Mucosa of stomach (tissue), 1 donor: Measurements from ENCODE around the gene C1QTNF1.

ENCODE experiments used
- H3K27me3 ChIP-seq: one replicate; pipeline ENCODE4 v1.7.0; 2013; ENCODE audit warnings: mild to moderate bottlenecking, low read length; ENCODE audit not compliant: control insufficient read depth, insufficient read depth
- H3K36me3 ChIP-seq: one replicate; pipeline ENCODE4 v1.7.0; 2013; ENCODE audit warnings: low read length; ENCODE audit not compliant: control insufficient read depth, insufficient read depth
- H3K4me1 ChIP-seq: one replicate; pipeline ENCODE4 v1.7.0; 2013; ENCODE audit warnings: mild to moderate bottlenecking, low read length; ENCODE audit not compliant: control insufficient read depth, insufficient read depth
- H3K4me3 ChIP-seq: one replicate; pipeline ENCODE4 v1.7.0; 2013; ENCODE audit warnings: low read length
- H3K9ac ChIP-seq: one replicate; pipeline ENCODE4 v1.7.0; 2013; ENCODE audit warnings: mild to moderate bottlenecking, low read length, moderate library complexity
- H3K9me3 ChIP-seq: one replicate; pipeline ENCODE4 v1.7.0; 2013; ENCODE audit warnings: mild to moderate bottlenecking, low read length, moderate library complexity; ENCODE audit not compliant: control insufficient read depth
- donor health status: Pancreatic carcinoma.

C1QTNF1 gene

DNA sequence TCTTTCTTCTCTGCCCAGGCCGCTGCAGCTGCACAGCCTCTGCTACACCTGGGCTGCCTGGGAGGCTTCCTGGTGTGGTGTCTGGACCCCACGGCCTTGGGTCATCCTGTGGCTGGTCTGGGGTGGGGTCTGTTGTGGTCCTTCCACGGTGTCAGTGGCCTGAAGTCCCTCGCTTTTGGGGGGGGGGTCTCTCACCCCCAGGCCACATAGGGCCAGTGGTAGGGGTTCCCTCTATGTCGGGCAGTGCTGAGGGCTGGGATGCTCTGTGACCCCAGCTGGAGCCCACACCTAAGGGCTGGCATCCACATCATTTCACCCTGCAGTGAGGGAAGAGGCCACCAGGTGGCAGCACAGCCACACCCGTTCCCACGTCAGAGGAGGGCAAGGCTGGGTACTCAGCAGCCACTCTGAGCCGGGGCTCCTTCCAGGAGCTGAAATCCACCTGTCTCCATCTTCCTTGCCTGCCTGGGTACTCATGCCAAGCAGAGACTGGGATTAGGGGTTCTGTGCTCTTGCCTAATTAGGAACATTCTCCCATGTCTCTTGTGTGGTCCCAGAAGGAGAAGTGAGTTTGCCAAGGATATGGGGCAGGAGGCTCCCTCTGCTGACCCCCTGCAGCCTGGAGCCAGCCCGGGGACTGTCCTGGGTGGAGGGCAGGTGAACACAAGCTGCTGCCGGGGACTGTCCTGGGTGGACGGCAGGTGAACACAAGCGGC is 63.6 kb downstream of the C1QTNF1 start:
- peaks cover 8% of the 10 kb centered on the region for H3K36me3 ChIP-seq
- H3K4me3 ChIP-seq = no peak overlapping the region

DNA sequence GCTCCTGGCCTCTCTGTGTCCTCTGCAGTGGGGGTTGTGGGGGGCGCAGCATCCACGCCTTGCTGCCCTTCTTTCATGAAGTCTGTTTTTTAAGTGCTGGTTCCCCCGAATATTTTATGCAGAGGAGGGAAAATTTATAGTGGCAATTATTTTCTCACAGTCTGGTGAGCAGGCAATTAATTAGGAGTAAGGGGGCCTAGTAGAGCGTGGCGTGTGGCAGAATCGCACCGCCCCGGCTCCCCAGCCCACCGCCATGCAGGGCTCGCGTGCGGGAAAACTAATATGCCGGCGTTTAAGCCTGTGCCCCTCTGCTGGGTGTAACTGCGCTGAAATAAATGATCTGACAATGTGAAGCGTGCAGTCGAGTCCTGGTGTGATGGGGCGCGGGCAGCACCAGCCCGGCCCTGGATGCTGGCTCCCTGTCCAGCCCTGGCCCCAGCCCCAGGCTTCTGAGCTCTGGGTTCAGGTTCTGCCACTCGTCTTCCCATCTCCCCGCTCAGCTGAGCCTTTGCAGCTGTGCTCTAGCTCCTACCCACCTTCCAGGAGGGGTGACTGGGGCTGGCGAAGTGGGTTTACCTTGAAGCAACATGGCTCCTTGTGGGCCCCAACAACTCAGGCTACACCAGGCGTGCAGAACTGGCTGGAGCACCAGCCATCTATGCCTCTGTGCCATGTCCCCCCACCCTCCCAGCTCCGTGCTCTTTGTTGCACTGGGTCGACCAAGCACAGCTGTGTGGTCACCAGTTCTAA is 64.5 kb downstream of the C1QTNF1 start:
- H3K9ac ChIP-seq = no peak overlapping the region
- no peak overlapping the region for H3K4me3 ChIP-seq
- no peaks in the 10 kb centered on the region for H3K36me3 ChIP-seq
- H3K27me3 ChIP-seq = peaks cover 17% of the 10 kb centered on the region
- no peaks in the 10 kb centered on the region for H3K4me1 ChIP-seq
- H3K9me3 ChIP-seq = no peaks in the 10 kb centered on the region

More for the DNA sequence above, 63.6 kb downstream of the C1QTNF1 start:
- H3K4me1 ChIP-seq = no peaks in the 10 kb centered on the region
- peaks cover 9% of the 10 kb centered on the region for H3K27me3 ChIP-seq
- no peak overlapping the region for H3K9ac ChIP-seq
- H3K9me3 ChIP-seq = no peaks in the 10 kb centered on the region

DNA sequence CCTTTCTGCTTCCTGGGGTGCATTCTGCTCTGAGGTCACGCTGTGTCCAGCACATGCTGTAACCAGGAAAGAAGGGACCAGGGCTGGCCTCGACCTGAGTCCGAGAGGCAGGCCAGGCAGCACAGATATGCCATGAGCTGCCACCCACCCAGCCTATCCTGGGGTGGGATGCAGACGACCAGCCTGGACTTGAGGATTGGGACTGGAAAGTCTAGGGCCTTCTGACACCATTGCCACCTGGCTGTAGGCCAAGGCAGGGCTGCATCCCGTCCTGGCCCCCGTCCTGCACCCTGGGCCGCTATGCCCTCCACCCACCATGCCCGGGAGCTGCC is 65.0 kb downstream of the C1QTNF1 start:
- Histone ChIP-seq H3K27me3 (peaks cover 17% of the 10 kb centered on the region), H3K9ac (no peak overlapping the region), H3K4me3 (no peak overlapping the region), H3K4me1 (no peaks in the 10 kb centered on the region), H3K36me3 (no peaks in the 10 kb centered on the region), H3K9me3 (no peaks in the 10 kb centered on the region)

DNA sequence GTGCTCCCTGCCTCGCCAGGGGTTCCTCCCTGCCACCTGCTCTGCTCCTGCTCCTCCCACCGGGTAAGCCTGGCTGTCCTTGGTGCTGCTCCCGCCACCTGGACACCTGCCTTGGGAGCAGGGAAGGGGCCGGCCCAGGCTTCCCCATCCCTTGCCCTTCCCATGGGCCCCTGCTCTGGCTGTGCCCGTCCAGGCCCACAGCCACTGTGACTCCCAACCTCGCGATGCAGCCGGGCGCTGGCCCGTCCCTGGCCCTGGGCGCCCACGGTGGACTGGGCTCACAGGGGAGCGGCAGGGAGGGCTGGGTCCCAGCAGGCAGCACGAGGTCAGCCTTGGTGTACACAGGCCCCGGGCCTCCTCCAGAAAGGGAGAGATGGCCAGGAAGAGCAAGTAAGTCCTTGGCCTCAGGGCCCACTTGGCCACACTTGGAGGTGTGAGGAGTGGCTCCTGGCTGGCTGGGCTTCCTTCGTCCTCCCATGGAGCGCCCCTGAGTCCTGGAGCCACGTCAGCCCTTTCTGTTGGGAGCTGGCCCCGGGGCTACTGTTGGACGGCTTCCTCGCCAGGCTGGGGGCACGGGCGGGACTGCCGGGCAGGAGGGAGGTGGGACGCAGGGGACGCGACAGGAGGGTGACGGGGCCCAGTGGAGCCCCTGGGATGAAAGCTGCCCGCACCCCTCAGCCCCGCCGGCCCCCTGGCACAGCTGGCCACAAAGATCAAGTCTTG is 65.9 kb downstream of the C1QTNF1 start:
- Histone ChIP-seq H3K9me3 (no peaks in the 10 kb centered on the region), H3K4me3 (no peak overlapping the region), H3K9ac (no peak overlapping the region), H3K27me3 (peaks cover 17% of the 10 kb centered on the region), H3K36me3 (no peaks in the 10 kb centered on the region), H3K4me1 (no peaks in the 10 kb centered on the region)

DNA sequence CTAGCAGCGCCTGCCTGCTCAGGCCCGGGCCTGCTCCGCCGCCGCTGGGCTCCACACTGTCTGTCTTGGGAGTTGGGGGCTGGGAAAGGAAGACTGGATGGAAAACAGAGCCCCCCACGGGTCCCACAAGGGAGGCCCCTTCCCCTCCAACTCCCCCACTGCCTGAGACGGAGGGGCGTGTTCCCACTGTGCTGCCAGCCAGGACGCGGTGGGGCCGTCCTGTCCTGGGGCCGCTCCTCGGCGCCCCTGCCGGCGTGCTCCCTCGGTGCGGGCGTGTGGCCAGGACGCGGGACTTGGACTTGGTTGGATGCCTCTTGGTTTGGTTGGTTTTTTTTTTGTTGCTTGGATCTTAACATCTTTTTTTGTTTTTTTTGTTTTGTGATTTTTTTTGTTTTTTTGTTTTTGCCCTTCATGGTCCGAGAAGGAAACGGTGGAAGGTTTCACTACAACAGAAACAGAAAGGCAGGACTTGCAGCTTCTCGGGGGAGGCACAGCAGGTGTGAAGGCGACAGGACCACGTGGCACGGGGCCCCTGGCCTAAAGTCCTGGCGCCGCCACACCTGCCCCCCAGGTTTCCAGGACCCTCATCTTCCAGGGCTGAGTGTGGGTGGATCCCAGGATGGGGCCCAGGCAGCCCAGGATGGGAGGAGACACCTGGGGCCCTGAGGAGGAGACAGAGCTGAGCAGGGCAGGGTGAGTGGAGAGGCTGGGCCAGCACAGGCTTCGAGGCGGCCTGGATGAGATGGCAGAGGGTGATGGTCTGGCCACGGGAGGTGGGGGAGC is 66.7 kb downstream of the C1QTNF1 start:
- peaks cover 17% of the 10 kb centered on the region for H3K27me3 ChIP-seq
- H3K4me3 ChIP-seq = no peak overlapping the region

DNA sequence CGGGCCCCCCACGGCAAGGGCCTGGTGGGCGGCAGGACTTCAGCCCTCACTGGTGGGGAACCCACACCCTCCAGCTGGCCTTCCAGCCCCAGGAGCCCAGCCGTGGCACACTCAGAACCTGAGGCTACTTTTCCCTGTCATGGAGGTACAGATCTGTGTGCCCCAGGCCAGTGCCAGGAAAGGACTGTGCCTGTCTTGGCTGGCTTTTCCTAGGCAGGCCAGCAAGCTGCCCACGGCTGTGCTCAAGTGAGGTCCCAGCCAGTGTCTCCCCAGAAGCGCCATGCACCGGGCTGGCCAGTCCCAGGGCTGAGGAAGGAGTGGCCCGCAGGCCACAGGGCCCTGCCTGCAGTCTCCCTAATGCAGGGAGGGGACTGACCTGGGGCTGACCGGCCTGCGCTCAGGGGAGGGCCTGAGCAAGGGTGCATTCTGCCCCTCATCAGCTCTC is 67.3 kb downstream of the C1QTNF1 start:
- H3K27me3 ChIP-seq = peaks cover 23% of the 10 kb centered on the region
- H3K9ac ChIP-seq = no peak overlapping the region
- no peaks in the 10 kb centered on the region for H3K9me3 ChIP-seq
- H3K4me1 ChIP-seq = no peaks in the 10 kb centered on the region
- H3K36me3 ChIP-seq = no peaks in the 10 kb centered on the region
- H3K4me3 ChIP-seq = no peak overlapping the region

More for the DNA sequence above, 66.7 kb downstream of the C1QTNF1 start:
- no peaks in the 10 kb centered on the region for H3K36me3 ChIP-seq
- H3K9me3 ChIP-seq = no peaks in the 10 kb centered on the region
- H3K4me1 ChIP-seq = no peaks in the 10 kb centered on the region
- no peak overlapping the region for H3K9ac ChIP-seq

DNA sequence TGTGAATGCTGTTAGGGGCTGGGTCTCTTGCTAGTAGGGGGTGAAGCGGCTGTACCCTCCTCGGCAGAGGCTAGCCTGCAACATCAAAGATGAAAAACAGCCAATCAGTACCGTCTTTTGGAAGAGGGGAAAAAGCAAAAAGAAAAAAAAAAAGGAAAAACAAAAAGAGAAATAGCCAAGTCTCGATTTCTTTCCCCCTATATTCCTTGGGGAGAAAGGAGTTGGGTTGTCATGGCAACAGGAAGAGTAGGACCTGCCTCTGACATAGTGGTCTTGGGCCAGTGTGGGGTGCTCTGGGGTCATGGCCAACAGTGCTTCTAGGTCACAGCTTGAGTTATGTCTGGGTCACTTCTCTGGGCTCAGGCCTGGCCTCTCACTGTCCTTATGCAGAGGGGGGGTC is 68.6 kb downstream of the C1QTNF1 start:
- Histone ChIP-seq H3K9me3 (no peaks in the 10 kb centered on the region), H3K9ac (no peak overlapping the region), H3K4me3 (no peak overlapping the region), H3K4me1 (no peaks in the 10 kb centered on the region), H3K27me3 (peaks cover 32% of the 10 kb centered on the region), H3K36me3 (no peaks in the 10 kb centered on the region)

DNA sequence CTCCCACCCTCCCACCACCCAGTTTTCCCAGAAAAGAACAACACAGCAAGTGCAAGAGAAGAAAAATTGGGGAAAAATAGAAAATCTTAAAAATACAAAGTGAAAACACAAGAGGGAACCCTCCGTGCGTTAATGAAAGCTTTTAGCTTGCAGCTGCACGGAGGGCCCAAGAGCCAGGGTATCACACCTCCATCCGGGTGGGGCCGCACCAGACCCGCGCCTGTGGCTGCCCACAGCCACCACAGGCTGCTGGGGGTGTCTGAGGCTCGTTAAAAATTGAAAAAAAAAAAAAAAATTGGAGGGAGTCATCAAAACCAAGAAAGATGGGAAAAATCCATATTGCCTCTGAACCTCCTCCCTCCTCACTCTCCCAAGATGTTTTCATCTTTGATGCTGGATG is 69.3 kb downstream of the C1QTNF1 start:
- H3K27me3 ChIP-seq = peaks cover 39% of the 10 kb centered on the region
- no peak overlapping the region for H3K4me3 ChIP-seq

DNA sequence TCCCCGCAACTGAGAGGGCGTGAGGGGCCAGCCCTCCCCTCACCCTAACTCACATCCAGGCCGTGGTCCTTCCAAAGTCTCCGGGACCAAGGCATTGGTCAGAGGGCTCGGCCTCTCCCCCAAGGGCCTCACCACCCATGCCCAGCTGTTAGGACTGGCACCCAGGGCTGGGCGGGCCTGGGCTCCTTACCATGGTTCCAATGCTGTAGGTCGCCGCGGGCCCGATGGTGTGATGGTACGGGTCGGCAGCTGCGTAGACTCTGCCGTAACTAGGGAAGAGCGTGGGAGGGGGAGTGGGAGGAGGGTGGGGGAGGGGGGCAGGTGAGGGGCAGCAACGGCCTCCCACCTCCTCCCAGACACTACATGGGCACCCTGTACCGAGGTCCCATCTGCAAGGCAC is 70.3 kb downstream of the C1QTNF1 start:
- peaks cover 47% of the 10 kb centered on the region for H3K27me3 ChIP-seq
- no peak overlapping the region for H3K4me3 ChIP-seq
- H3K9ac ChIP-seq = no peak overlapping the region
- no peaks in the 10 kb centered on the region for H3K9me3 ChIP-seq
- H3K4me1 ChIP-seq = no peaks in the 10 kb centered on the region
- no peaks in the 10 kb centered on the region for H3K36me3 ChIP-seq

More for the DNA sequence above, 69.3 kb downstream of the C1QTNF1 start:
- no peak overlapping the region for H3K9ac ChIP-seq
- H3K9me3 ChIP-seq = no peaks in the 10 kb centered on the region
- H3K4me1 ChIP-seq = no peaks in the 10 kb centered on the region
- no peaks in the 10 kb centered on the region for H3K36me3 ChIP-seq

DNA sequence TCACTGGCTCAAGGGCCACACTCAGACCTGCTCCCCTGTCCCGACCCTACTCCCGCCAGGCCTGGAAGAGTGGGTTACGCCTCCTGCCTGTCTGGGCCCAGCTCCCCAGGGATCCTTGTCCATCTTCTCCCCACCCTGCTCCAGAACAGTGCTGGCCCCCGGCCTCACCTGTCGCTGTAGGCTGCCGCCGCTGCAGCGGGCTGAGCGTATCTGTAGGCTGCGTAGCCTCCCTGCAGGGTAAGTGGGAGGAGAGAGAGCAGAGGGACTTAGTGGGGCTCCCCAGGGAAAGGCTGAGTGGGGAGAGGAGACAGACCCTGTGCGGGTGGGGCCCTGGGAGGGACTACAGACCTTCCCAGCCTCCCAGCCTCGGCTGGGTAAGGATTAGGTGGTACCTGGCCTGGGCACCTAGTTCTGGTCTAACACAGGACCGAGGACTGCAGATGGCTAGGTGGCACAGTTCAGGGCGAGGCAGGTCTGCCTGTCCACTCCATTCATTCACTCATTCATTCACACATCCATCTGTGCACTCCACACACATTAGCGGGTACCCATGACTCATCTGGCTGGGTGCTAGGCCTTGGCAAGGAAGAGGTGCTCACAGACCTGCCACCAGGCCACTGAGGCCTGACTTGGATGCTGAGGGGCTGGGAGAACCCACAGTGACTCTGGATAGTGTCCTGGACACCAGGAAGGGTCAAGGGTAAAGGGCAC is 71.5 kb downstream of the C1QTNF1 start:
- peaks cover 55% of the 10 kb centered on the region for H3K27me3 ChIP-seq
- no peak overlapping the region for H3K4me3 ChIP-seq
- H3K4me1 ChIP-seq = no peaks in the 10 kb centered on the region
- H3K36me3 ChIP-seq = no peaks in the 10 kb centered on the region
- H3K9me3 ChIP-seq = no peaks in the 10 kb centered on the region
- H3K9ac ChIP-seq = no peak overlapping the region

DNA sequence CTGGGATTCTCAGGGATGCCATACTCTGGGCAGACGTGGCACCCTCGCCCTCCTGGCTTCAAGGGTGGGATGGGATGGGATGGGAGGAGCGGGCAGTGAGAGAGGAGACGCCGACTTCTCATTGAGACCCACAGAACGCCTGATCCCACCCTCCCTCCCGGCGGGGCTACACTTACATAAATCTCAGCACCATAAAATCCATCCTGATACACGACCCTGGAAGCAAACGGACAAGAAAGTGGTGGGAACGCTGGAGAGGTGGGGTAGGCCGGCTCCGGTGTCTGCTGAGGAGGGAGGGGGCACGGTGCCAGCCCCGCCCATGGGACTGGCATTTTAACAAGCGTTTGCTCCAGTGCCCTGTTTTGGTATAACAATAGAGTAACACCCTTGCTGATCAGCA is 72.5 kb downstream of the C1QTNF1 start:
- no peaks in the 10 kb centered on the region for H3K4me1 ChIP-seq
- H3K4me3 ChIP-seq = no peak overlapping the region
- H3K27me3 ChIP-seq = peaks cover 55% of the 10 kb centered on the region
- no peaks in the 10 kb centered on the region for H3K9me3 ChIP-seq
- no peaks in the 10 kb centered on the region for H3K36me3 ChIP-seq
- no peak overlapping the region for H3K9ac ChIP-seq
